T-helper 22 cell (primary cell): ENCODE data around the gene NME3.

Experiments
- DNase-seq: peaks from one replicate; pipeline ENCODE4 v3.0.0-alpha.2; 2020; ENCODE audit warnings: low read depth

The NME3 gene

GRCh38 chr16:1768767-1769401 lies 2.5 kb downstream of the NME3 start:
- no peak for DNase-seq

GRCh38 chr16:1768061-1768766 lies 3.1 kb downstream of the NME3 start:
- no peak for DNase-seq

- DNase-seq, result no peak
These were observed 4.0 kb downstream of the NME3 start for GRCh38 chr16:1767116-1767994.

- no peak for DNase-seq
These were observed 4.6 kb downstream of the NME3 start for GRCh38 chr16:1766701-1767100.

- DNase-seq, result no peak
These were observed 5.1 kb downstream of the NME3 start for GRCh38 chr16:1766231-1766630.

GRCh38 chr16:1765826-1766225 lies 5.5 kb downstream of the NME3 start:
- no peak for DNase-seq

- DNase-seq, result no peak
These were observed 6.4 kb downstream of the NME3 start for GRCh38 chr16:1764971-1765370.

- DNase-seq, result no peak
These were observed 7.5 kb downstream of the NME3 start for GRCh38 chr16:1763521-1764511.

GRCh38 chr16:1762879-1763520 lies 8.3 kb downstream of the NME3 start:
- DNase-seq, result no peak

- DNase-seq, result no peak
These were observed 9.0 kb downstream of the NME3 start for GRCh38 chr16:1762196-1762878.

- DNase-seq, result no peak
These were observed 9.6 kb downstream of the NME3 start for GRCh38 chr16:1761751-1762150.

GRCh38 chr16:1760911-1761310 lies 10.4 kb downstream of the NME3 start:
- no peak for DNase-seq

GRCh38 chr16:1759511-1759910 lies 11.8 kb downstream of the NME3 start:
- DNase-seq, result no peak

- no peak for DNase-seq
These were observed 12.4 kb downstream of the NME3 start for GRCh38 chr16:1758923-1759322.

- DNase-seq, result no peak
These were observed 13.5 kb downstream of the NME3 start for GRCh38 chr16:1757714-1758461.

GRCh38 chr16:1754204-1754603 lies 17.1 kb downstream of the NME3 start:
- DNase-seq, result no peak

- no peak for DNase-seq
These were observed 18.5 kb downstream of the NME3 start for GRCh38 chr16:1752853-1753252.

- no peak for DNase-seq
These were observed 19.4 kb downstream of the NME3 start for GRCh38 chr16:1751946-1752345.

GRCh38 chr16:1749152-1750117 lies 21.9 kb downstream of the NME3 start:
- DNase-seq, result no peak
